ENCODE results near the gene INSIG2.

Gene INSIG2

GRCh38 chr2:118050974-118051373 lies 37.3 kb upstream of the INSIG2 start:
- no peaks in the 10 kb centered on the region for H3K36me3 ChIP-seq (ENCODE audit: insufficient read depth, low read length)
- peaks cover 64% of the 10 kb centered on the region for H3K27me3 ChIP-seq (ENCODE audit: control insufficient read depth, insufficient read depth, low read length)
- H3K4me3 ChIP-seq (ENCODE audit: low read length), result no peak overlapping the region
- peaks cover 11% of the 10 kb centered on the region for H3K4me1 ChIP-seq (ENCODE audit: control insufficient read depth, insufficient read depth, low read length)
- H3K4me2 ChIP-seq (ENCODE audit: low read length), result no peak overlapping the region
- no peaks in the 10 kb centered on the region for H3K9me3 ChIP-seq (replicated peaks; ENCODE audit: low read length)
- H3K9ac ChIP-seq (ENCODE audit: low read depth, low read length), result no peak overlapping the region

DNA sequence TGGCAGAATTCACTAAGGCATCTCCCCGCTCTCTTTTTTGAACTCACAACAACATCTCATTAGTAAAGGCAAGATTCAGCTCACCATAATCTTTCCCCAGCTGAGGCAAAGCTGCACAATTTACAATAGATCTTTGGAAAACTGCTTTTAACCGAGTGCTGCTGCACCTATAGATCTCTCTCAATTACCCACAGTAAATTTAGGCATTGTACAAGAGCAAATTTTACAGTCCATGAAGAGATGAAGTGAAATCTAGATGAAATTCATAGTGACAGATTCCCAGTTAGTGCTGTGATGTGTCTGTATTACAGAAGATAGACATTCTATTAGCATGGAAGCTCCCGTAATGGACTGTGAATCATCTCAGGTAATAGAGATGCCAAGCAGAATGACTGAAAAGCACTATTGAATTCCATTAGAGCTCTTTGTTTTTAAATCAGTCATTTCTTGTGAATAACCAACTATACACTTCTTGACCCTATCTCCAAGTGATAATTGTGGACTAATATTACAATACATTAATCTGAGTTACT lies 36.4 kb upstream of the INSIG2 start:
- peaks cover 69% of the 10 kb centered on the region for H3K27me3 ChIP-seq (ENCODE audit: control insufficient read depth, insufficient read depth, low read length)
- no peak overlapping the region for H3K9ac ChIP-seq (ENCODE audit: low read depth, low read length)

DNA sequence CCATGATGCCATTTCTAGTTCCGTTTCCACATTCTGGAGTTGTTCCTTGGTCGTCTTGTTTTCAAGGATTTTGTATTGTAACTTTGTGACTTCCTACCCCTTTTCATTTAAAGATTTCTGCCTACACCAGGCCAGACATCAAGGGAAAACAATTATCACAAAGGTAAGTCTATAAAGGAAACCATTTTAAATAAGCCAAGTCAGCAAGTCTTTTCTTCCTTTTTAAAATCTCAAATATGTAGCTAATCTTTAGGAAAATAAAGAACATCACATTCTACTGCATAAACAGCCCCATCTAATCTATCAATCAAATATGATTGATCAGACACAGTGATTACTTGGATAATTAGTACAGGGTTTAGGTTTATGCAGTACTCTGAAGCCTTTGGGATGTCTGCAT lies 35.8 kb upstream of the INSIG2 start:
- no peak overlapping the region for H3K4me2 ChIP-seq (ENCODE audit: low read length)
- H3K4me1 ChIP-seq (ENCODE audit: control insufficient read depth, insufficient read depth, low read length), result peaks cover 3% of the 10 kb centered on the region
- peaks cover 69% of the 10 kb centered on the region for H3K27me3 ChIP-seq (ENCODE audit: control insufficient read depth, insufficient read depth, low read length)
- no peaks in the 10 kb centered on the region for H3K9me3 ChIP-seq (replicated peaks; ENCODE audit: low read length)
- H3K9ac ChIP-seq (ENCODE audit: low read depth, low read length), result no peak overlapping the region
- H3K4me3 ChIP-seq (ENCODE audit: low read length), result no peak overlapping the region
- H3K36me3 ChIP-seq (ENCODE audit: insufficient read depth, low read length), result no peaks in the 10 kb centered on the region

More for the DNA sequence above, 36.4 kb upstream of the INSIG2 start:
- H3K4me3 ChIP-seq (ENCODE audit: low read length), result no peak overlapping the region
- H3K4me2 ChIP-seq (ENCODE audit: low read length), result no peak overlapping the region
- H3K4me1 ChIP-seq (ENCODE audit: control insufficient read depth, insufficient read depth, low read length), result peaks cover 9% of the 10 kb centered on the region
- no peaks in the 10 kb centered on the region for H3K36me3 ChIP-seq (ENCODE audit: insufficient read depth, low read length)
- no peaks in the 10 kb centered on the region for H3K9me3 ChIP-seq (replicated peaks; ENCODE audit: low read length)

DNA sequence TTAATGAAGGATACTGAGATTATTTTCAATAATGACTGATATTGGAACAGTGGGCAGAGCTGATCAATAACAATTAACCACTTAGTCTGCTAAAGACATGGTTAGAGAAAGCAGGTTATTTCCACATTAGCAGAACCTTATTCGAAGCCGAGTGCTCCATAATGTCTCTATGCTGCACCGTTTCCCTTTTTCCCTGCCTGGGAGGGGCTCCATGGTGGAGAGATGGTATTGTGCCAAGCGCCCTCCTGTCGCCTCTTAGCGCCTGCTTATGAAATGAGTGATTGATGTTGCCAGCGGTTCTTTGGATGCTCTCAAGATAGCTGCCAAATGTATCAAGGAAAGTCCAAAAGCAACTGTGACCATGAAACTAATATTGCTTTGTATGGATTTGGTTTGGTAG lies 34.6 kb upstream of the INSIG2 start:
- Histone ChIP-seq H3K9me3 (replicated peaks; ENCODE audit: low read length) (no peaks in the 10 kb centered on the region), H3K4me2 (ENCODE audit: low read length) (no peak overlapping the region), H3K36me3 (ENCODE audit: insufficient read depth, low read length) (no peaks in the 10 kb centered on the region), H3K4me3 (ENCODE audit: low read length) (no peak overlapping the region), H3K27me3 (ENCODE audit: control insufficient read depth, insufficient read depth, low read length) (peaks cover 58% of the 10 kb centered on the region), H3K4me1 (ENCODE audit: control insufficient read depth, insufficient read depth, low read length) (no peaks in the 10 kb centered on the region), H3K9ac (ENCODE audit: low read depth, low read length) (no peak overlapping the region)

DNA sequence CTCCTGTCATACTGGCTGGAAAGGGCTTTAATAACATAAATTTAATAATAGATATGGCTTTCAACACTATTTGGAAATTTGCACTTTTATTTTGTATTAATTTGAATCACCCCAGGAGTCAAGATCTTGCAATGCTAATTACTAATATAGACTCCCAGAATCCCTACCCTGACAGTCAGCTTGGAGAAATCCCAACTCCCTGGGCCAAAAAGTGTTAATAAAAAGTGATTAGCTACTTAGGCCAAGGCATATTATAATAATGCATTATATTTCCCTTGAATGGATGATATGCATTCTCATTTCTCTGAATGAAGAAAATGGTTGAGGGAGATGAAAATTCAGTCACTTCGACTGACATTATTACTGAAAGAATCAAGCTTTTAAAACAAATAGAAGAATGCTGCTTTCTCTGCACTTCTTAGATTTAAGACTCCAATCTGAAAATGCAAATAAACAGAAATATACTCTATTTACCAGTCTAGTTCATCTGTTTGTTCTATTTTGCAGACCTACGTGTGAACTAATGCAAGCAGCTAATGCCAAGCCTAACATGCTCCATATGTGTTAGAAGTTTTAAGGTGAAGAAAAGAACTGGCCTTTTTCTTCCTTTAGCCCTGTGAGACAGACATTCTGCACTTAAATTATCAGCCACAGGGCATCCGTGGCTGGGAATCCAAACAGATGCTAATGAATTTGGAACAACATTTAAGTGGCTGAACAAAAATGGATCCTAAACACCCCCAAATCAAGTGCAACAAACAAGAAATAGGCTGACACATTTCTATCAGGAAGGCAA lies 33.9 kb upstream of the INSIG2 start:
- Histone ChIP-seq H3K36me3 (ENCODE audit: insufficient read depth, low read length) (no peaks in the 10 kb centered on the region), H3K9me3 (replicated peaks; ENCODE audit: low read length) (no peaks in the 10 kb centered on the region), H3K4me3 (ENCODE audit: low read length) (no peak overlapping the region), H3K9ac (ENCODE audit: low read depth, low read length) (no peak overlapping the region), H3K4me1 (ENCODE audit: control insufficient read depth, insufficient read depth, low read length) (peaks cover 6% of the 10 kb centered on the region), H3K27me3 (ENCODE audit: control insufficient read depth, insufficient read depth, low read length) (peaks cover 52% of the 10 kb centered on the region), H3K4me2 (ENCODE audit: low read length) (no peak overlapping the region)

DNA sequence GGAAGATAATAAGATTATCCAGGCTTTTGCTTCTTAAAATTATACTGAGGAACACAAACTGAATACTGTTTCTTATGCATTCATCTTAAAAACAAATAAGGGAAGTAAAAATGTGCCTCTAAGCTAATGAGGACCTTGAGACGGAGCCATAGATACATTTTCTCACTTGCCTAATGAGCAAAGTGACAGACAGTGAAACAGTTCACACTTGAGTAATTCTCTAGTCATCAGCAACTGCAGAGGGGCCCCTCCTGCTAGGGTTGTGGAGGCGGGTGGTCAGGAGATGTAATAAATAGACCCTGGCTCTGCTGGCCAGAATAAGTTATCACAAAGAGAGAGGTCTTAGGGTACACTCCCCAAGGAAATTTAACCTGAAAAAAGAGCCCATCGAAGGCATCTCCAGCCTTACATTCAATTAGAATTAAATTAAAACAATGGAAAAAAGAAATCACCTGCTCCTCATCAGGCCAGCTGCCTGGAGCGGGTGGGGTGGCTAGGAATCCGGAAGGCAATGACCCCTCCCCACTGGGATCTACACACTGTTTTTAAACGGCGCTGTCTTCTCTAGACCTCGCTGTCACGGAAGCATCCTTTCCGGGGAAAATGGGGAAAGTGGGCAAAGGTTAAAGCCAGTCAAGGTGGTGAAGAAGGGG lies 32.6 kb upstream of the INSIG2 start:
- H3K27me3 ChIP-seq (ENCODE audit: control insufficient read depth, insufficient read depth, low read length), result peaks cover 46% of the 10 kb centered on the region
- H3K36me3 ChIP-seq (ENCODE audit: insufficient read depth, low read length), result no peaks in the 10 kb centered on the region
- no peak overlapping the region for H3K4me2 ChIP-seq (ENCODE audit: low read length)
- H3K9ac ChIP-seq (ENCODE audit: low read depth, low read length), result no peak overlapping the region
- no peak overlapping the region for H3K4me3 ChIP-seq (ENCODE audit: low read length)
- peaks cover 17% of the 10 kb centered on the region for H3K4me1 ChIP-seq (ENCODE audit: control insufficient read depth, insufficient read depth, low read length)
- no peaks in the 10 kb centered on the region for H3K9me3 ChIP-seq (replicated peaks; ENCODE audit: low read length)

GRCh38 chr2:118056165-118056534 lies 32.1 kb upstream of the INSIG2 start:
- Histone ChIP-seq H3K27me3 (ENCODE audit: control insufficient read depth, insufficient read depth, low read length) (peaks cover 41% of the 10 kb centered on the region), H3K4me2 (ENCODE audit: low read length) (no peak overlapping the region), H3K9ac (ENCODE audit: low read depth, low read length) (no peak overlapping the region), H3K36me3 (ENCODE audit: insufficient read depth, low read length) (no peaks in the 10 kb centered on the region), H3K4me3 (ENCODE audit: low read length) (no peak overlapping the region), H3K9me3 (replicated peaks; ENCODE audit: low read length) (no peaks in the 10 kb centered on the region), H3K4me1 (ENCODE audit: control insufficient read depth, insufficient read depth, low read length) (peaks cover 22% of the 10 kb centered on the region)

- H3K36me3 ChIP-seq (ENCODE audit: insufficient read depth, low read length), result no peaks in the 10 kb centered on the region
- H3K4me1 ChIP-seq (ENCODE audit: control insufficient read depth, insufficient read depth, low read length), result peaks cover 26% of the 10 kb centered on the region
- no peak overlapping the region for H3K4me2 ChIP-seq (ENCODE audit: low read length)
- no peak overlapping the region for H3K9ac ChIP-seq (ENCODE audit: low read depth, low read length)
- H3K27me3 ChIP-seq (ENCODE audit: control insufficient read depth, insufficient read depth, low read length), result peaks cover 34% of the 10 kb centered on the region
- no peaks in the 10 kb centered on the region for H3K9me3 ChIP-seq (replicated peaks; ENCODE audit: low read length)
- H3K4me3 ChIP-seq (ENCODE audit: low read length), result no peak overlapping the region
Observed at GRCh38 chr2:118056801-118057200, 31.5 kb upstream of the INSIG2 start.

DNA sequence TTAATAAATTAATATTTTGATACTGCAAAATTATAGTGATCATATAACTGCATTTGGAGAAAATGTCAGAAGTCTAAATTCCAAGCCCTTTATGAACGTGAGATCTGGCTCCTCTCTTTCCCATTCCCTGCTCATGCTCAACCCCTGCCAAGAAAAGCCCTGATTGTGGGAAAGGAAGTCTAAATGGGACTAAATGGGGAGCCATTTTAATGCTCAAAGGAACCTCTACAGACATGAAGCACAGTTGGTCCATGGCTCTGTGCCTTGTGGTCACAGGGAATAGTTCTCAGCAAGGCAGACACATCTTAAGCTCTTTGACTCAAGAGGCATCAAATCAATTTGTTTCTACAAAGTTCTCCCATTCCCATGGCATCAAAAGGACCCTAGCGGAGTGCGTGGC lies 29.3 kb upstream of the INSIG2 start:
- no peak overlapping the region for H3K4me2 ChIP-seq (ENCODE audit: low read length)
- H3K27me3 ChIP-seq (ENCODE audit: control insufficient read depth, insufficient read depth, low read length), result peaks cover 18% of the 10 kb centered on the region
- H3K4me1 ChIP-seq (ENCODE audit: control insufficient read depth, insufficient read depth, low read length), result peaks cover 33% of the 10 kb centered on the region
- H3K4me3 ChIP-seq (ENCODE audit: low read length), result no peak overlapping the region
- H3K9ac ChIP-seq (ENCODE audit: low read depth, low read length), result peak overlapping the region; percentile 56
- no peaks in the 10 kb centered on the region for H3K36me3 ChIP-seq (ENCODE audit: insufficient read depth, low read length)
- no peaks in the 10 kb centered on the region for H3K9me3 ChIP-seq (replicated peaks; ENCODE audit: low read length)

DNA sequence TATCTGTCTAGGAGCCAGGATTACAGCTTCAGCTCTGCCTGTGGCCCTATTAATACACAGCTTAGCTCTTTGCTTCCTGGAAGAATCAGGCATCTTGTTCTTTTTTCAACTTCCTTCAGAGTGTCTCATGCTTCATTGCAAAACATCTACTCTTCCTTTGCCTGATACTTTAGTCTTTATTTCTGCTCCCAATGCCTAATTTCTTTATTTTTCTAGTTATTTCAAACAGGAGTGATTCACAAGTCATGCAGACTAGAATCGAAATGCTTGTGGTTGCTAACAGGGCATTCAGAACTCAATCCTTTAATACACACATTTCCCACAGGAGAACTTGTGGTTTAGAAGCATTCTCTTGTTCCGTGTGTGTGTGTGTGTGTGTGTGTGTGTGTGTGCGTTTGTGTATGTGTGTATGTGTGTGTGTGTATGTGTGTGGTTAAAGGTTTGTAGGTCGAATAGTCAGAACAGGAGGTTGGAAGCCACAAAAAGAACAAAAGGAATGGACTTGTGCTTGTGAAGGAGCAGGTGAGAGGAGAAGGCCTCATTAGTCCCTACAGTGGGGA lies 28.3 kb upstream of the INSIG2 start:
- Histone ChIP-seq H3K4me3 (ENCODE audit: low read length) (no peak overlapping the region), H3K4me2 (ENCODE audit: low read length) (peak overlapping the region; percentile 24), H3K9me3 (replicated peaks; ENCODE audit: low read length) (no peaks in the 10 kb centered on the region), H3K4me1 (ENCODE audit: control insufficient read depth, insufficient read depth, low read length) (peaks cover 33% of the 10 kb centered on the region), H3K36me3 (ENCODE audit: insufficient read depth, low read length) (no peaks in the 10 kb centered on the region), H3K27me3 (ENCODE audit: control insufficient read depth, insufficient read depth, low read length) (peaks cover 16% of the 10 kb centered on the region), H3K9ac (ENCODE audit: low read depth, low read length) (peak overlapping the region; percentile 56)

DNA sequence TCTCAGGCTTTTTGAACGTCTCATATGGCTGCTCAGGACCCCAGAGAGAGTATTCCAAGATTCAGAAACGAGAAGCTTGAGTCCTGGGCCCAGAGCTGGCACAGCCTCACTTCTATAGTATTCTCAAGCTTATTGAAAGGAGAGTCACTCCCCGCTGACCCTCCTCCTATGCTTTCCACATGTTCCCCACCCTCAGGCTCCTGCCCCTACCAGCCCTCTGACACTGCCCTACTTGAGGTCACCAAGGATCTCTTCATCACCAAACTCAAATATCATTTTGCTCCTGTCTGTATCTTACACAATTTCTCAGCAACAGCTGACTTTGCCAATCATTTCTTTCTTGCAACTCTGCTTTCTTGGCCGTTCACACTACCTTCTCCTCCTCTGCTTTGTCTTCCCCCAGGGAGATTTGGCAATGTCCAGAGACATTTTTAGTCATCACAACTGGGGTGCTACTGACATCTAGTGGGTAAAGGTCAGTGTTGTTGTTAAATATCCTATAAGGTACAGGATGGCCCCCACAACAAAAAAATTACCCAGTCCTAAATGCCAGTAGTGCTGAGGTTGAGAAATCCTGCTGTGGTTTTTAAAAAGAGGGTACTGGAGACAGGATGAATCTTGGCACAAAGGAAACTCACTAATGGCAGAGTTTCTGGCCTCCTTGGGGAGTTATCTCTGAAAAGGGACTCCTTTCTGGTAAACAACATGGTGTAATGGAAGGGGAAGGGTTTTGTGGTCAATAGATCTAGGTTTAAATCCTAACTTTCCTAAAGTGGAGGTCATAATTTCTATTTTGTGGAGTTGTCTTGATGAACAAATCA lies 26.9 kb upstream of the INSIG2 start:
- Histone ChIP-seq H3K4me2 (ENCODE audit: low read length) (peak overlapping the region; percentile 11), H3K9ac (ENCODE audit: low read depth, low read length) (peak overlapping the region; percentile 37), H3K4me1 (ENCODE audit: control insufficient read depth, insufficient read depth, low read length) (peaks cover 33% of the 10 kb centered on the region), H3K27me3 (ENCODE audit: control insufficient read depth, insufficient read depth, low read length) (peaks cover 21% of the 10 kb centered on the region), H3K9me3 (replicated peaks; ENCODE audit: low read length) (no peaks in the 10 kb centered on the region), H3K36me3 (ENCODE audit: insufficient read depth, low read length) (no peaks in the 10 kb centered on the region), H3K4me3 (ENCODE audit: low read length) (no peak overlapping the region)

Data from skeletal muscle satellite cell (primary cell).